Measurements from ENCODE around the gene RBKS.
"Not testable (repeated sequence)": the region's sequence is repeated elsewhere in the genome, so short reads cannot be mapped to it uniquely, and the experiment has no call there.

RBKS gene

GRCh38 chr2:27904405-27904665 is 14.1 kb upstream of the RBKS start:
- no peak for DNase-seq

GRCh38 chr2:27903649-27904404 is 13.6 kb upstream of the RBKS start:
- no peak for DNase-seq

- DNase-seq: no peak
Measured at GRCh38 chr2:27903018-27903417, 12.8 kb upstream of the RBKS start.

GRCh38 chr2:27902098-27902497 is 11.9 kb upstream of the RBKS start:
- peak in 1 of 5 experiments; percentile 34 for DNase-seq

GRCh38 chr2:27901234-27901633 is 11.0 kb upstream of the RBKS start:
- DNase-seq: peak in 2 of 5 experiments; percentile 1 to 49

GRCh38 chr2:27897717-27898116 is 7.5 kb upstream of the RBKS start:
- peak in 1 of 5 experiments; percentile 35 for DNase-seq

- DNase-seq: peak in 2 of 5 experiments; percentile 10 to 71
Measured at GRCh38 chr2:27893006-27893405, 2.8 kb upstream of the RBKS start.

- peak in 1 of 5 experiments; percentile 37 for DNase-seq
Measured at GRCh38 chr2:27891673-27892105, 1.5 kb upstream of the RBKS start.

GRCh38 chr2:27890924-27891672 is 911 bp upstream of the RBKS start:
- DNase-seq: peak; percentile 62 to 95 (median 85)

- peak in 1 of 5 experiments; percentile 3 for DNase-seq
Measured at GRCh38 chr2:27889774-27890145, 427 bp downstream of the RBKS start.

GRCh38 chr2:27888790-27889189 is 1.4 kb downstream of the RBKS start:
- DNase-seq: no peak

- DNase-seq: no peak
Measured at GRCh38 chr2:27887830-27888229, 2.4 kb downstream of the RBKS start.

- DNase-seq: no peak
Measured at GRCh38 chr2:27887111-27887510, 3.1 kb downstream of the RBKS start.

GRCh38 chr2:27886322-27886721 is 3.9 kb downstream of the RBKS start:
- no peak for DNase-seq

- DNase-seq: no peak
Measured at GRCh38 chr2:27885661-27886060, 4.5 kb downstream of the RBKS start.

GRCh38 chr2:27885234-27885633 is 5.0 kb downstream of the RBKS start:
- DNase-seq: no peak

- no peak for DNase-seq
Measured at GRCh38 chr2:27884601-27885000, 5.6 kb downstream of the RBKS start.

- not testable (repeated sequence) for DNase-seq
Measured at GRCh38 chr2:27882584-27882922, 7.6 kb downstream of the RBKS start.

- not testable (repeated sequence) for DNase-seq
Measured at GRCh38 chr2:27881815-27882583, 8.2 kb downstream of the RBKS start.

- DNase-seq: no peak
Measured at GRCh38 chr2:27878825-27879224, 11.4 kb downstream of the RBKS start.

GRCh38 chr2:27875089-27875881 is 14.9 kb downstream of the RBKS start:
- DNase-seq: no peak

- DNase-seq: no peak
Measured at GRCh38 chr2:27873091-27873490, 17.1 kb downstream of the RBKS start.

- DNase-seq: no peak
Measured at GRCh38 chr2:27871802-27872201, 18.4 kb downstream of the RBKS start.

Measured in T-helper 2 cell (primary cell).